ENCODE results near the gene LPP. TPM values are rescaled to one million over a fixed set of nuclear protein-coding genes. Genes with fewer than 3 reads are reported as not detected.

Gene LPP
- total RNA-seq, 1 donor from 2014 or later = 222 TPM

DNA sequence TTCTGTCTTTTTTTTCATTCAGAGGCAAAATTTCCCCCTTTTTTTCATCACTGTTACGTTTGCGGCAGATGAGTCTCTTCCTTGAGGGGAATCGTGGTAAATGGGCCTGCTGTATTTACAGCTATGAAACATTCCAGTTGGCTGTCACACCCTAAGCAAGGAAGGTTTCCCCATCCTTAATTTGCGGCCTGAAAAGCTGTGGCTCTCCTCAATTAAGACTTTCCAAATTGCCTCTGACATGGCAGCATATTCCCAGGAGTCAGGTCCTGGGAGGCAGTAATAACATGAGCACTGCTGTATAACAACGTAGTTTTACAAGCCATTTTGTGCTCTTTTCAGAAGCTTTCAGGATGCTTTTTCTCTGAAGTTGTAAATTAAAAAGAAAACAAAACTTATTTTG, 420.9 kb downstream of the LPP start:
- Histone ChIP-seq H3K27ac (ENCODE audit: low read depth, low read length) (no peak overlapping the region), H3K4me1 (ENCODE audit: insufficient read depth, low read length) (peaks cover 15% of the 10 kb centered on the region), H3K27me3 (ENCODE audit: insufficient read depth, low read length) (no peaks in the 10 kb centered on the region), H3K36me3 (ENCODE audit: insufficient read depth, low read length) (peaks cover 7% of the 10 kb centered on the region), H3K4me2 (ENCODE audit: low read length) (no peak overlapping the region), H3K9me3 (ENCODE audit: insufficient read depth, low read depth, low read length) (no peaks in the 10 kb centered on the region), H2AFZ (ENCODE audit: low read depth, low read length) (no peak overlapping the region), H3K4me3 (ENCODE audit: insufficient read depth, low read depth, low read length) (no peak overlapping the region), H4K20me1 (ENCODE audit: insufficient read depth, low read length) (peaks cover 19% of the 10 kb centered on the region), H3K9ac (ENCODE audit: low read length) (no peak overlapping the region), H3K79me2 (ENCODE audit: insufficient read depth, low read length) (peaks cover 47% of the 10 kb centered on the region)
- no peaks in the 10 kb centered on the region for H3K9me3 Mint-ChIP-seq (ENCODE audit: unreplicated experiment)
- no peak for FAIRE-seq
- H3K4me3 Mint-ChIP-seq (ENCODE audit: unreplicated experiment) = no peak overlapping the region
- peaks cover 3% of the 10 kb centered on the region for H3K36me3 Mint-ChIP-seq (ENCODE audit: low read depth, unreplicated experiment)
- peaks cover 31% of the 10 kb centered on the region for H3K4me1 Mint-ChIP-seq (ENCODE audit: low read depth, unreplicated experiment)
- H3K27me3 Mint-ChIP-seq (ENCODE audit: low read depth, unreplicated experiment) = no peaks in the 10 kb centered on the region
- DNase-seq (ENCODE audit: low read depth) = no peak
- H3K27ac Mint-ChIP-seq (ENCODE audit: unreplicated experiment) = no peak overlapping the region
- TF ChIP-seq EZH2 (IDR thresholded peaks at IDR 0.05; ENCODE audit: insufficient read depth, low read length) (no peak), CTCF (IDR thresholded peaks at IDR 0.05; ENCODE audit: insufficient read depth, low read depth, low read length) (no peak)

- FAIRE-seq = peak; percentile 23
Observed at GRCh38 chr3:188575501-188575900, 421.5 kb downstream of the LPP start.

More at GRCh38 chr3:188575501-188575900, 421.5 kb downstream of the LPP start:
- H3K36me3 Mint-ChIP-seq (ENCODE audit: low read depth, unreplicated experiment) = peaks cover 3% of the 10 kb centered on the region
- H3K4me3 Mint-ChIP-seq (ENCODE audit: unreplicated experiment) = no peak overlapping the region
- peaks cover 25% of the 10 kb centered on the region for H3K4me1 Mint-ChIP-seq (ENCODE audit: low read depth, unreplicated experiment)
- H3K27ac Mint-ChIP-seq (ENCODE audit: unreplicated experiment) = no peak overlapping the region
- no peak overlapping the region for H2AFZ ChIP-seq (ENCODE audit: low read depth, low read length)
- no peak overlapping the region for H3K27ac ChIP-seq (ENCODE audit: low read depth, low read length)
- H3K27me3 Mint-ChIP-seq (ENCODE audit: low read depth, unreplicated experiment) = no peaks in the 10 kb centered on the region
- H3K36me3 ChIP-seq (ENCODE audit: insufficient read depth, low read length) = peaks cover 7% of the 10 kb centered on the region
- no peak for DNase-seq (ENCODE audit: low read depth)
- no peak overlapping the region for H3K4me3 ChIP-seq (ENCODE audit: insufficient read depth, low read depth, low read length)
- peaks cover 44% of the 10 kb centered on the region for H3K79me2 ChIP-seq (ENCODE audit: insufficient read depth, low read length)
- H3K4me2 ChIP-seq (ENCODE audit: low read length) = no peak overlapping the region
- H3K4me1 ChIP-seq (ENCODE audit: insufficient read depth, low read length) = peaks cover 15% of the 10 kb centered on the region
- H4K20me1 ChIP-seq (ENCODE audit: insufficient read depth, low read length) = peaks cover 15% of the 10 kb centered on the region
- no peak overlapping the region for H3K9ac ChIP-seq (ENCODE audit: low read length)
- TF ChIP-seq EZH2 (IDR thresholded peaks at IDR 0.05; ENCODE audit: insufficient read depth, low read length) (no peak), CTCF (IDR thresholded peaks at IDR 0.05; ENCODE audit: insufficient read depth, low read depth, low read length) (no peak)
- no peaks in the 10 kb centered on the region for H3K9me3 Mint-ChIP-seq (ENCODE audit: unreplicated experiment)
- no peaks in the 10 kb centered on the region for H3K27me3 ChIP-seq (ENCODE audit: insufficient read depth, low read length)
- no peaks in the 10 kb centered on the region for H3K9me3 ChIP-seq (ENCODE audit: insufficient read depth, low read depth, low read length)
